ENCODE data around the gene AGBL3. TPM values are rescaled to one million over a fixed set of nuclear protein-coding genes. Genes with fewer than 3 reads are reported as not detected.

Gene AGBL3
- total and polyA plus RNA-seq, 7 donors = 0.23 to 3.1 (median 0.95) TPM

- 91% methylated on average over 5 of the region's 5 CpGs for WGBS, 2 donors
- DNase-seq = no peak
- H3K27ac ChIP-seq = peak overlapping the region in 3 of 4 donors; percentile 39 to 63 (median 61)
- H3K4me3 ChIP-seq = no peak overlapping the region
- no peaks in the 10 kb centered on the region for H3K27me3 ChIP-seq
- intact Hi-C loops (cut with DNase I) = loop anchor here (5.0 kb wide), 1 partner anchor 518 kb away; no protein-coding TSS in a partner anchor
- H3K9me3 ChIP-seq = no peaks in the 10 kb centered on the region
- H3K4me1 ChIP-seq = peaks cover 0 to 39% (median 17%) of the 10 kb centered on the region in 4 donors
- TF ChIP-seq EP300 (IDR thresholded peaks at IDR 0.05) = no peak
- TF ChIP-seq POLR2A (IDR thresholded peaks at IDR 0.05) = no peak
- TF ChIP-seq, protein P1, sequence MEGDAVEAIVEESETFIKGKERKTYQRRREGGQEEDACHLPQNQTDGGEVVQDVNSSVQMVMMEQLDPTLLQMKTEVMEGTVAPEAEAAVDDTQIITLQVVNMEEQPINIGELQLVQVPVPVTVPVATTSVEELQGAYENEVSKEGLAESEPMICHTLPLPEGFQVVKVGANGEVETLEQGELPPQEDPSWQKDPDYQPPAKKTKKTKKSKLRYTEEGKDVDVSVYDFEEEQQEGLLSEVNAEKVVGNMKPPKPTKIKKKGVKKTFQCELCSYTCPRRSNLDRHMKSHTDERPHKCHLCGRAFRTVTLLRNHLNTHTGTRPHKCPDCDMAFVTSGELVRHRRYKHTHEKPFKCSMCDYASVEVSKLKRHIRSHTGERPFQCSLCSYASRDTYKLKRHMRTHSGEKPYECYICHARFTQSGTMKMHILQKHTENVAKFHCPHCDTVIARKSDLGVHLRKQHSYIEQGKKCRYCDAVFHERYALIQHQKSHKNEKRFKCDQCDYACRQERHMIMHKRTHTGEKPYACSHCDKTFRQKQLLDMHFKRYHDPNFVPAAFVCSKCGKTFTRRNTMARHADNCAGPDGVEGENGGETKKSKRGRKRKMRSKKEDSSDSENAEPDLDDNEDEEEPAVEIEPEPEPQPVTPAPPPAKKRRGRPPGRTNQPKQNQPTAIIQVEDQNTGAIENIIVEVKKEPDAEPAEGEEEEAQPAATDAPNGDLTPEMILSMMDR (IDR thresholded peaks at IDR 0.05) = no peak
- no peak for TF ChIP-seq POLR2AphosphoS5 (IDR thresholded peaks at IDR 0.05)
- H3K36me3 ChIP-seq = peaks cover 38 to 100% (median 71%) of the 10 kb centered on the region in 4 donors
Observed at GRCh38 chr7:134959810-134960209, 26.5 kb upstream of the AGBL3 start.

DNA sequence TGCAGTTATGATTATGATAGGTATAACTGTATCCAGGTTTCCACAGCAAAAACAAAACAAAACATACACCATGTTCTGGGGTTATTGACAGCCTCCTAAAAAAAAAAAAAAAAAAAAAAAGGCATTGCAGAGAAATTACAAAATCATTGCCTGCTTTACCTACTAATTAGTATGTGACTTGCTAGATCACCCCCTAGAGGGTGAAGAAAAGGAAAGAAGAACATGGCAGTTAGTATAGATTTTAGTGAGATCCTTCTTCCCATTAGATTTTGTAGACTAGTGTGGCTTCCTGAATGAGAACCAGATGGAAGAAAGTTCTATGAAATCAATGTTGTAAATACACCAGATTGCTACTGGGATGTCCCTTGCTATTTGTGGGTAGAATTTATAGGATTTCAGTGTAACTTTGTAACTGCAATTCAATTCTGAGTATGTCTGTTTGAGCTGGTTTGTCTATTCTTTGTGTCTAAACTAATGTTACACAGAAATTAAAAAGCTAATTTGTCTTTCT lies 24.0 kb upstream of the AGBL3 start:
- Histone ChIP-seq H3K9me3 (no peaks in the 10 kb centered on the region), H3K36me3 (peaks cover 49 to 100% (median 75%) of the 10 kb centered on the region in 4 donors), H3K27ac (peak overlapping the region in 3 of 4 donors; percentile 46 to 64 (median 61)), H3K4me1 (peaks cover 0 to 39% (median 17%) of the 10 kb centered on the region in 4 donors), H3K27me3 (no peaks in the 10 kb centered on the region), H3K4me3 (no peak overlapping the region)
- no peak for TF ChIP-seq EP300 (IDR thresholded peaks at IDR 0.05)
- no peak for TF ChIP-seq POLR2AphosphoS5 (IDR thresholded peaks at IDR 0.05)
- TF ChIP-seq, protein P1 (IDR thresholded peaks at IDR 0.05) = no peak
- TF ChIP-seq POLR2A (IDR thresholded peaks at IDR 0.05) = no peak
- DNase-seq = no peak
- intact Hi-C loops (cut with DNase I) = no loop called here

DNA sequence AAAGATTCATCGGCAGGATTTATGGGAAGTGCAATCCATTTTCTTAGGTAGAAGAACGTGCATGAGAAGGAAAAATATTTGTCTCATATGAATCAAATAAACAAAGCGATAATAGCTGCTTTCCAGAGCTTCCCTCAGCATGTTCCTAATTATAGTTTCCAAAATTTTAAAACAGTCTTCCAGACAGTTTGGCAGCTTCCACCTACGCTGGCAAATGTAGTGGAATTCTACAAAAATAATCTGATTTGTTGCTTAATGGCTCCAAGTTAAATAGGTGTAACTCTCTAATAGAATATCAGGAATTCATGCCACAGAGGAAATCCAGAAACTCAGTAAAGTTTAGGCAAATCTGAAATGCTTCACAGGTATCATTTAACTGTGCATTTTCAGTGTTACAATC lies 23.3 kb upstream of the AGBL3 start:
- no peak for DNase-seq
- no peak overlapping the region for H3K4me3 ChIP-seq
- peaks cover 53 to 100% (median 74%) of the 10 kb centered on the region in 4 donors for H3K36me3 ChIP-seq
- WGBS, 2 donors = 78 to 83% methylated on average over 4 of the region's 4 CpGs
- H3K27me3 ChIP-seq = no peaks in the 10 kb centered on the region
- peak overlapping the region in 3 of 4 donors; percentile 46 to 64 (median 61) for H3K27ac ChIP-seq
- intact Hi-C loops (cut with DNase I) = no loop called here
- peaks cover 0 to 39% (median 17%) of the 10 kb centered on the region in 4 donors for H3K4me1 ChIP-seq
- TF ChIP-seq POLR2A (IDR thresholded peaks at IDR 0.05) (no peak), EP300 (IDR thresholded peaks at IDR 0.05) (no peak), POLR2AphosphoS5 (IDR thresholded peaks at IDR 0.05) (no peak)
- TF ChIP-seq, protein P1 (IDR thresholded peaks at IDR 0.05) = no peak
- no peaks in the 10 kb centered on the region for H3K9me3 ChIP-seq

GRCh38 chr7:134966691-134967090 lies 19.6 kb upstream of the AGBL3 start:
- H3K27ac ChIP-seq = peak overlapping the region in 2 of 4 donors; percentile 13 to 48

More at GRCh38 chr7:134966691-134967090, 19.6 kb upstream of the AGBL3 start:
- H3K36me3 ChIP-seq = peaks cover 29 to 90% (median 48%) of the 10 kb centered on the region in 4 donors
- H3K4me3 ChIP-seq = no peak overlapping the region
- WGBS, 2 donors = 28 to 65% methylated on average over 3 of the region's 3 CpGs
- no peaks in the 10 kb centered on the region for H3K27me3 ChIP-seq
- TF ChIP-seq EP300 (IDR thresholded peaks at IDR 0.05) = no peak
- TF ChIP-seq, protein P1 (IDR thresholded peaks at IDR 0.05) = no peak
- H3K4me1 ChIP-seq = peaks cover 0 to 15% (median 11%) of the 10 kb centered on the region in 4 donors
- DNase-seq = no peak
- intact Hi-C loops (cut with DNase I) = no loop called here
- H3K9me3 ChIP-seq = no peaks in the 10 kb centered on the region

Measured in sigmoid colon (tissue), 7 donors.